Hepatocyte (in vitro differentiated cells): ENCODE measurements around the gene LIN28A. TPM values are rescaled to one million over a fixed set of nuclear protein-coding genes. Genes with fewer than 3 reads are reported as not detected.

ENCODE experiments used
- DNase-seq: peaks from one replicate; pipeline ENCODE4 v3.0.0-alpha.2; 2016; ENCODE audit warnings: low spot score
- H2AFZ ChIP-seq: fragments of 200-600 bp; sonication (generic); 2 replicates; pipeline ENCODE4 v1.6.0; 2016; ENCODE audit warnings: antibody characterized with exemption, mild to moderate bottlenecking
- H3K27ac ChIP-seq: fragments of 200-600 bp; sonication (generic); 2 replicates; pipeline ENCODE4 v1.5.1; 2016; ENCODE audit warnings: mild to moderate bottlenecking
- H3K27me3 ChIP-seq: fragments of 200-600 bp; sonication (generic); 2 replicates; pipeline ENCODE4 v1.6.1; 2016
- H3K36me3 ChIP-seq: fragments of 200-600 bp; sonication (generic); replicated peaks from 2 replicates; pipeline ENCODE4 v1.5.1; 2016; ENCODE audit warnings: low read depth; ENCODE audit not compliant: insufficient read depth
- H3K4me1 ChIP-seq: fragments of 200-600 bp; sonication (generic); 2 replicates; pipeline ENCODE4 v1.5.1; 2016; ENCODE audit warnings: mild to moderate bottlenecking, moderate library complexity; ENCODE audit not compliant: insufficient read depth
- H3K4me2 ChIP-seq: fragments of 200-600 bp; sonication (generic); 2 replicates; pipeline ENCODE4 v1.6.0; 2016
- H3K4me3 ChIP-seq: fragments of 200-600 bp; sonication (generic); 2 replicates; pipeline ENCODE4 v1.5.1; 2016; ENCODE audit warnings: mild to moderate bottlenecking
- H3K79me2 ChIP-seq: fragments of 200-600 bp; sonication (generic); 2 replicates; pipeline ENCODE4 v1.6.0; 2017; ENCODE audit warnings: mild to moderate bottlenecking
- H3K9me2 ChIP-seq: fragments of 200-600 bp; sonication (generic); replicated peaks from 2 replicates; pipeline ENCODE4 v1.6.0; 2017; ENCODE audit warnings: mild to moderate bottlenecking; ENCODE audit not compliant: insufficient read depth
- H3K9me3 ChIP-seq: fragments of 200-600 bp; sonication (generic); 2 replicates; pipeline ENCODE4 v1.5.1; 2016; ENCODE audit warnings: low read depth, mild to moderate bottlenecking
- H4K20me1 ChIP-seq: fragments of 200-600 bp; sonication (generic); 2 replicates; pipeline ENCODE4 v1.6.0; 2016; ENCODE audit warnings: mild to moderate bottlenecking; ENCODE audit not compliant: insufficient read depth, poor library complexity, severe bottlenecking
- EZH2 ChIP-seq: fragments of 200-600 bp; sonication (generic); IDR thresholded peaks from 2 replicates; pipeline ENCODE4 v1.6.1; 2016; ENCODE audit warnings: antibody characterized with exemption, mild to moderate bottlenecking, borderline replicate concordance
- EZH2phosphoT487 ChIP-seq: fragments of 200-600 bp; sonication (generic); IDR thresholded peaks from one replicate; pipeline ENCODE4 v1.6.1; 2018; ENCODE audit warnings: antibody characterized with exemption, mild to moderate bottlenecking, low read depth, moderate library complexity; ENCODE audit not compliant: unreplicated experiment, severe bottlenecking
- WGBS: methylation state at CpG from one replicate; pipeline ENCODE4 v1.1.6; 2016; ENCODE audit warnings: low lambda C conversion rate; ENCODE audit errors: missing lambda C conversion rate; 5-methylcytosine and 5-hydroxymethylcytosine counted together
- polyA plus RNA-seq: library from polyadenylated mRNA; unstranded; fragments of >200 nt; fragmentation: Nextera tagmentation; extraction: Ambion mirVana; gene quantifications from 2 replicates; pipeline ENCODE4 v1.2.1, GENCODE V29; 2016
- total RNA-seq: library from RNA; depleted of rRNA; stranded (reverse); fragments of >200 nt; gene quantifications from 2 replicates; pipeline ENCODE4 v1.2.3, GENCODE V29; 2014
- TF ChIP-seq, protein P1 (sequence below): fragments of 200-600 bp; sonication (generic); IDR thresholded peaks from 2 replicates; pipeline ENCODE4 v1.5.1; 2016; ENCODE audit warnings: antibody characterized with exemption, mild to moderate bottlenecking; ENCODE audit not compliant: poor library complexity

The LIN28A gene
- total and polyA plus RNA-seq, 2 experiments from 2014 or later: 0.13 to 0.43 TPM

DNA sequence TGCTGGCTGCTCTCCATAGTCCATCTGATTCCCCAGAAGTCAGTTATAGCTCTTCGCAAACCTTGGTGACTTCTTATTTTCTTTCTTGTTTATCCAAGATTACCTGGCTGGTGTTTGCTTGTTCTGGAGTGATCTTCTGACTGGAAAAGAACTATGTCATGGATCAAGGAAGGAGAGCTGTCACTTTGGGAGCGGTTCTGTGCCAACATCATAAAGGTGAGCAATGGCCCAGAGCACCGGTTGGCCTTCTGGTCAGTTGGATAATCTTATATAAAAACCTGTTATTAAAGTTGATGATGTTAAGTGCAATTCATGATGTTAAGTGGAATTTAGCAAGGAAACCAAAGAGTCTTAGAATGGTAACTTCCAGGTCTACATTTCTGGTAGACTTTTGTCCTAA is 22.2 kb downstream of the LIN28A start:
- DNase-seq: no peak
- peak overlapping the region; percentile 52 for H2AFZ ChIP-seq
- H3K4me3 ChIP-seq: peak overlapping the region; percentile 35
- TF ChIP-seq EZH2 (no peak), EZH2phosphoT487 (no peak)
- TF ChIP-seq, protein P1, sequence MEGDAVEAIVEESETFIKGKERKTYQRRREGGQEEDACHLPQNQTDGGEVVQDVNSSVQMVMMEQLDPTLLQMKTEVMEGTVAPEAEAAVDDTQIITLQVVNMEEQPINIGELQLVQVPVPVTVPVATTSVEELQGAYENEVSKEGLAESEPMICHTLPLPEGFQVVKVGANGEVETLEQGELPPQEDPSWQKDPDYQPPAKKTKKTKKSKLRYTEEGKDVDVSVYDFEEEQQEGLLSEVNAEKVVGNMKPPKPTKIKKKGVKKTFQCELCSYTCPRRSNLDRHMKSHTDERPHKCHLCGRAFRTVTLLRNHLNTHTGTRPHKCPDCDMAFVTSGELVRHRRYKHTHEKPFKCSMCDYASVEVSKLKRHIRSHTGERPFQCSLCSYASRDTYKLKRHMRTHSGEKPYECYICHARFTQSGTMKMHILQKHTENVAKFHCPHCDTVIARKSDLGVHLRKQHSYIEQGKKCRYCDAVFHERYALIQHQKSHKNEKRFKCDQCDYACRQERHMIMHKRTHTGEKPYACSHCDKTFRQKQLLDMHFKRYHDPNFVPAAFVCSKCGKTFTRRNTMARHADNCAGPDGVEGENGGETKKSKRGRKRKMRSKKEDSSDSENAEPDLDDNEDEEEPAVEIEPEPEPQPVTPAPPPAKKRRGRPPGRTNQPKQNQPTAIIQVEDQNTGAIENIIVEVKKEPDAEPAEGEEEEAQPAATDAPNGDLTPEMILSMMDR: no peak
- H3K9me2 ChIP-seq: no peaks in the 10 kb centered on the region
- peaks cover 26% of the 10 kb centered on the region for H3K79me2 ChIP-seq
- peaks cover 11% of the 10 kb centered on the region for H3K4me1 ChIP-seq
- no peaks in the 10 kb centered on the region for H4K20me1 ChIP-seq
- 59% methylated on average over 3 of the region's 3 CpGs for WGBS
- peak overlapping the region; percentile 89 for H3K27ac ChIP-seq
- no peaks in the 10 kb centered on the region for H3K27me3 ChIP-seq
- no peaks in the 10 kb centered on the region for H3K36me3 ChIP-seq
- no peaks in the 10 kb centered on the region for H3K9me3 ChIP-seq
- peak overlapping the region; percentile 92 for H3K4me2 ChIP-seq

DNA sequence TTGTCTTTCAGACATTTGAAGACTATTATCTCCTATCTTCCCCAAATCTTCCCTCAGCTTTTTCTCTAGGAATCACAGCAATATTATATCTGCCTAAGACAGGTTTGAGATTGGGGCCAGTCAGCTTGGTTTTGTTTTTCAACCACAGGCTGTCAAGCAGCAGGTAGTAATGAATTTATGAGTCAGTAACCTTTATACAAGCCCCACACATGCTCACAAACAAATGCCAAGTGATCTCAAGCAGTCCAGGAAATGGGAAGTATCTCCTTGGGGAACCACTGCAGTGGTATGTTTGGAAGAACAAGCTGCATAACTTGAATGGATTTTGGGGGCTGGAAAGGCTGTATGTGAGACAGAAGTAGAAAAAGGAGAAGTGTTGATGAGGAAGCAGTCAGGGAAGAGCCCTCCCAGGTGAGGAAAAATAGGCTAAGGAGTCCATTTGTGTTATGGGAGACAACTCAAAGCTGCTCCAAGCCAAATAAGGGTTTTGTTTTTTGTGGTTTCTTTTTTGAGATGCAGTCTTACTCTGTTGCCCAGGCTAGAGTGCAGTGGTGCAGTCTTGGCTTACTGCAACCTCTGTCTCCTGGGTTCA is 23.6 kb downstream of the LIN28A start:
- peak overlapping the region; percentile 92 for H3K4me2 ChIP-seq
- no peaks in the 10 kb centered on the region for H3K9me2 ChIP-seq
- no peaks in the 10 kb centered on the region for H3K27me3 ChIP-seq
- peaks cover 26% of the 10 kb centered on the region for H3K79me2 ChIP-seq
- no peak overlapping the region for H2AFZ ChIP-seq
- peaks cover 11% of the 10 kb centered on the region for H3K4me1 ChIP-seq
- no peak overlapping the region for H3K4me3 ChIP-seq
- H4K20me1 ChIP-seq: no peaks in the 10 kb centered on the region
- no peak for DNase-seq
- no peaks in the 10 kb centered on the region for H3K9me3 ChIP-seq
- no peak overlapping the region for H3K27ac ChIP-seq
- H3K36me3 ChIP-seq: no peaks in the 10 kb centered on the region
- TF ChIP-seq EZH2 (no peak), EZH2phosphoT487 (no peak)
- TF ChIP-seq, protein P1: no peak

DNA sequence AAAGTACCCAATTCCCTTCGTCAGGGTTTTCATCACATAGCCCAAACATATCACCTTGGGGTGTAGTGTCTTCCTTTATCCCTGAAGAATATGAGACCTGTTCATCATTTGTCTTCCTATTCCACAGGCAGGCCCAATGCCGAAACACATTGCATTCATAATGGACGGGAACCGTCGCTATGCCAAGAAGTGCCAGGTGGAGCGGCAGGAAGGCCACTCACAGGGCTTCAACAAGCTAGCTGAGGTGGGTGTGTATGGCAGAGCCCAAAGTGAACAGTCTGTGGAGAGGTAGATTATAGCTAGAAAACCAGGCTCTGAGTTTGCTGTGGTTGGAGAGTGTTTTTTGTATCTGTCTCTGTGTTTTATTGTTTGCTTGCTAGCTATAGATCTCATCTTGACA is 27.4 kb downstream of the LIN28A start:
- Histone ChIP-seq H3K9me3 (no peaks in the 10 kb centered on the region), H3K79me2 (peaks cover 22% of the 10 kb centered on the region), H3K27me3 (no peaks in the 10 kb centered on the region), H3K9me2 (no peaks in the 10 kb centered on the region), H3K27ac (no peak overlapping the region), H3K4me3 (no peak overlapping the region), H3K4me1 (peaks cover 8% of the 10 kb centered on the region), H3K36me3 (no peaks in the 10 kb centered on the region), H3K4me2 (no peak overlapping the region), H4K20me1 (no peaks in the 10 kb centered on the region), H2AFZ (no peak overlapping the region)
- TF ChIP-seq EZH2 (no peak), EZH2phosphoT487 (no peak)
- TF ChIP-seq, protein P1: no peak
- DNase-seq: no peak
- WGBS: 98% methylated on average over 6 of the region's 6 CpGs
